Gastroesophageal sphincter (tissue), 3 donors: Measurements from ENCODE around the gene DOCK2.

Experiments used
- EP300 ChIP-seq: sonication (generic); formaldehyde crosslinking; IDR thresholded peaks from one replicate; pipeline ENCODE4 v1.6.1; 2017; ENCODE audit warnings: antibody characterized with exemption, mild to moderate bottlenecking
- TF ChIP-seq, protein P1 (sequence below), 4 experiments: fragments of 200-600 bp in 2 of 4; fragments of 450-650 bp in 2 of 4; sonication (generic) in 1 of 4; IDR thresholded peaks; one replicate each; pipeline ENCODE4 v1.5.1; 2017 to 2019; ENCODE audit warnings: antibody characterized with exemption in 4 of 4, mild to moderate bottlenecking in 2 of 4, moderate library complexity in 2 of 4

DNA sequence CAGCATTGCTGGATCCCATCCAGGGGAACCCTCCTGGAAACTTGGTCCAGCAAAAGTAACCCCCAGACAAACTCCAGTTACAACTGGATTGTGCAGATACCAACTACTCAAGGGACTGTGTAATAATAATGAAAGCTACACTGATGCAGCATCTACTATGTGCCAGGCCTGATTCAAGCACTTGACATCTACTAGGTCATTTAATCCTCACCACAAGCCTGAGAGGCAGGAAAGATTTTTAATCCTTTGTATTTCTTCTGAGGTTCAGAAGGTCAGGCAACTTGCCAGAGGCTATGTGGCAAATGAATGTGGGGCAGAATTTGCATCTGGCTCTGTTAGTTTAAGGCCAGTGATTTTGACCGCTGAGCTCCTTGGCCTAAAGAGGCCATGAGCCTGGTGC lies 439.1 kb downstream of the DOCK2 start:
- TF ChIP-seq, protein P1, sequence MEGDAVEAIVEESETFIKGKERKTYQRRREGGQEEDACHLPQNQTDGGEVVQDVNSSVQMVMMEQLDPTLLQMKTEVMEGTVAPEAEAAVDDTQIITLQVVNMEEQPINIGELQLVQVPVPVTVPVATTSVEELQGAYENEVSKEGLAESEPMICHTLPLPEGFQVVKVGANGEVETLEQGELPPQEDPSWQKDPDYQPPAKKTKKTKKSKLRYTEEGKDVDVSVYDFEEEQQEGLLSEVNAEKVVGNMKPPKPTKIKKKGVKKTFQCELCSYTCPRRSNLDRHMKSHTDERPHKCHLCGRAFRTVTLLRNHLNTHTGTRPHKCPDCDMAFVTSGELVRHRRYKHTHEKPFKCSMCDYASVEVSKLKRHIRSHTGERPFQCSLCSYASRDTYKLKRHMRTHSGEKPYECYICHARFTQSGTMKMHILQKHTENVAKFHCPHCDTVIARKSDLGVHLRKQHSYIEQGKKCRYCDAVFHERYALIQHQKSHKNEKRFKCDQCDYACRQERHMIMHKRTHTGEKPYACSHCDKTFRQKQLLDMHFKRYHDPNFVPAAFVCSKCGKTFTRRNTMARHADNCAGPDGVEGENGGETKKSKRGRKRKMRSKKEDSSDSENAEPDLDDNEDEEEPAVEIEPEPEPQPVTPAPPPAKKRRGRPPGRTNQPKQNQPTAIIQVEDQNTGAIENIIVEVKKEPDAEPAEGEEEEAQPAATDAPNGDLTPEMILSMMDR (IDR thresholded peaks at IDR 0.05) = no peak
- TF ChIP-seq EP300 = no peak
